H1 (cell line): ENCODE measurements around the gene RFX2. TPM values are rescaled to one million over a fixed set of nuclear protein-coding genes. Genes with fewer than 3 reads are reported as not detected.

Experiments used
- CHD7 ChIP-seq: fragments of 300-600 bp; sonication (generic); IDR thresholded peaks from 2 replicates; pipeline ENCODE4 v1.7.1; 2012; ENCODE audit warnings: low read length, moderate library complexity, mild to moderate bottlenecking, inconsistent platforms; ENCODE audit not compliant: insufficient replicate concordance
- EP300 ChIP-seq, 2 experiments: IDR thresholded peaks; 1 replicate in 1 of 2; 2 replicates in 1 of 2; pipeline ENCODE4 v1.6.1; 2011 to 2012; ENCODE audit warnings: low read depth in 2 of 2, low read length in 2 of 2, mild to moderate bottlenecking in 2 of 2, borderline replicate concordance in 1 of 2, inconsistent platforms in 1 of 2, moderate library complexity in 1 of 2
- SIRT6 ChIP-seq: IDR thresholded peaks from one replicate; pipeline ENCODE4 v1.7.1; 2012; ENCODE audit warnings: low read length, inconsistent platforms
- polyA plus RNA-seq, 7 experiments: library from polyadenylated mRNA; depleted of rRNA in 3 of 7; stranded (reverse) in 5 of 7; unstranded in 2 of 7; fragments of >200 nt in 5 of 7; fragments of 200-250 nt in 2 of 7; gene quantifications; 1 replicate in 5 of 7; 2 replicates in 1 of 7; 4 replicates in 1 of 7; pipeline versions ENCODE4 v1.2.1 to v1.2.3, GENCODE V29; 2011 to 2013; ENCODE audit warnings: missing spikeins in 2 of 7, mixed read lengths in 2 of 7
- total RNA-seq: library from RNA; stranded (reverse); fragmentation: NEBNext Ultra II Directional; extraction: Animal tissue kit (Norgen Biotek cat#: 25700); gene quantifications from 2 replicates; pipeline ENCODE4 v1.2.1, GENCODE V29; 2021

RFX2 gene
- total and polyA plus RNA-seq, 2 of the 8 experiments (the other 6 are each of a cell fraction or from before 2014, with no cell fraction given) = 4.8 to 5.3 TPM

DNA sequence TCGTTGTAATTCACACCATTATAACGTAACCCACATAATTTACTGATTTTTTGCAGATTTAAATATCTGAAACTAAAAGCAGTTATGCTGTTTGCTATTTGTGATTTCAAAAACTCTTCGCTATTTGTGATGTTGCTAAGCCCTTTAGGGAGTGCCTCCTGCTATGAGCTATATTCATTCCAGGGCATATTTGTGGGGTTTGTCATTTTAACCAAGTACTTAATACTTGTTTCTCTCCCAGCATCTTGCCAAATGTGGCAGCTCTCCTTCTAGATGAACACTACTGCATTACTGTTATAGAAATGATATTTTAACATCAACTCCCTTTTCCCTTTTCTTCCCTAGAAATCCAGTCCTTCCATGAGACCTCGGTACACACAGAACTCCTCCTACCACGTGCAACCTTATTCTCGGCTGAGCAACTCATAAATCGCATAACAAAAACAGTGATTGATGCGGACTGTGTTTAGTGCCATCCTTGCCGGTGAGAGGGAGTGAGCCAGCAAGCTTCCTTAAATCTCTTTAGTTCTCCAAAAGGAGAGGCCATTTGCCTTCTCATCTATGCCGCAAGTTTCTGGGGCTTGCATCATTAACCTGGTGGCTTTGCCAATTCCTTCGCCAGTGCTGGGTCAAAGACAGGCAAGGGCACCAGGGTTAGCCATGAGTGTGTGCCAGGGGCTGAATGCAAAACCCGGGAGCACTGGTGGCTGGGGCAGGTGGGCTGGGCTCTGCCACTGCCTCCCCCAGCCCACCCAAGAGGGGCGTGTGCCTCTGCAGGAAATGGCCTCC, 33.4 kb downstream of the RFX2 start (continued):
- TF ChIP-seq CHD7 = no peak
- no peak for TF ChIP-seq SIRT6
- no peak for TF ChIP-seq EP300 (IDR thresholded peaks at IDR 0.05; ENCODE audit: borderline replicate concordance in 1 of 2, low read depth in 2 of 2, low read length in 2 of 2)
